ENCODE measurements around the gene MTCL1. TPM values are rescaled to one million over a fixed set of nuclear protein-coding genes. Genes with fewer than 3 reads are reported as not detected.
A peak's percentile ranks its signal among the peaks of the same experiment; 100 is the strongest.

The MTCL1 gene
- total and polyA plus RNA-seq, 9 of the 15 experiments (the other 6 are each of a cell fraction or from before 2014, with no cell fraction given), result 0.21 to 7.4 (median 3.7) TPM

DNA sequence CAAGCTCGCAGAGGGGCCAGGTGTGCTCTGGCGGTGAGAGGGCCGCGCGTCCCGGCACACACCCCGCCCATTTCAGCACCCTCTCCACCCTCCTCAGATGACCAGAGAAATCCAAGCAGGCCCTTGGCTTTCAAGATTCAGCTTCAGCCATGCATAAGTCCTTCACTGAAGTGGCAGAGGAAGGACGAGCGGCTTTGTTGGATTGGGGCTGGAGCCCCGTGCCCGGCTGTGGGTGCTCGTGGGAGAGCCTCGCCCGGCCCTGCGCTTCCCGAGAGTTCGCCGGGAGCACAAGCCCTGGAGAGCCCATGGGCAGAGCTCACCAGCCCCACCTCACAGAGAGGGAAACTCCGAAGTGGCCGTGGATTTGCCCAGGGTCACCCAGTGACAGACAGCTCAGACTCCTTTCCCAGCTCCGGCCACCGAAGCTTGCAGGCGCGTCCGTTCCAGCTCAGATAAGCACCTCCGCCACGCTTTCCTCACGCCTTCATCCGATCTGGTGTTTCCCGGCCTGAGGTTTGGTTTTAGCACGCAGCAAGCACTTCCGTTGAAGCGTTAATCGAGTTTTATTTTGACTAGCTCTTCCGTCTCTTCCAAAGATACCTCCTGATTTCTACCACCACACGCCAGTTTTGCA lies 45.6 kb upstream of the MTCL1 start (continued):
- TF ChIP-seq EGR1 (conservative IDR thresholded peaks at IDR 0.05) (no peak), CXXC5 (CRISPR knock-in tag; IDR thresholded peaks at IDR 0.05) (peak; percentile 67), COPS2 (conservative IDR thresholded peaks at IDR 0.05) (no peak), DIDO1 (tag; IDR thresholded peaks at IDR 0.05; ENCODE audit: low read depth) (no peak)

DNA sequence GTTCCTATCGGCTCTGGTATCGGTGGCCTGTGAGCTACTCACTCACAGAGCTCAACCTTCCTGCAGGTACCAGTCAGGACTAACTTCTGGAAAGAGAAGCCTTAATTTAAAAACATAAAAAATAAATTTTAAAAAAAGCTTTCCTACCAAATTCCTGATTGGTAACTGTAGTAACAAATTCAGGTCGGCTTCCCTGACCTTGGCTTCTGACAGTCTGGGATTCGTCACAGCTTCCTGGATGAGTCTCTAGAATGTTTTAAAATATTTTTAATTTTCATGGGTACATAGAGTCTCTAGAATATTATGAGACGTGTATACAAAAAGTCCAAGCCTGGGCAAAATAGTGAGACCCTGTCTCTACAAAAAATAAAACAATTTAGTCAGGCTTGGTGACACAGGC lies 45.0 kb upstream of the MTCL1 start:
- H3K9me1 ChIP-seq (ENCODE audit: control insufficient read depth, insufficient read depth, low read length), result no peaks in the 10 kb centered on the region
- H3K79me2 ChIP-seq (ENCODE audit: control insufficient read depth, insufficient read depth, low read length), result no peaks in the 10 kb centered on the region
- H3K4me3 ChIP-seq, result no peak overlapping the region
- H3K36me3 ChIP-seq (ENCODE audit: control insufficient read depth, insufficient read depth, low read length), result no peaks in the 10 kb centered on the region
- H3K27me3 ChIP-seq (ENCODE audit: control insufficient read depth in 2 of 2, insufficient read depth in 2 of 2, low read length in 2 of 2), result peaks cover 0 to 14% of the 10 kb centered on the region in 2 experiments; a peak in 3 of 5 replicates
- in situ Hi-C loops (cut with MboI), result loop anchor here (25.0 kb wide), 1 partner anchor 852 kb away; no protein-coding TSS in a partner anchor
- no peak for TF ChIP-seq RBM22 (IDR thresholded peaks at IDR 0.05; ENCODE audit: low read depth, low read length, poor library complexity, severe bottlenecking)
- TF ChIP-seq, protein P1, sequence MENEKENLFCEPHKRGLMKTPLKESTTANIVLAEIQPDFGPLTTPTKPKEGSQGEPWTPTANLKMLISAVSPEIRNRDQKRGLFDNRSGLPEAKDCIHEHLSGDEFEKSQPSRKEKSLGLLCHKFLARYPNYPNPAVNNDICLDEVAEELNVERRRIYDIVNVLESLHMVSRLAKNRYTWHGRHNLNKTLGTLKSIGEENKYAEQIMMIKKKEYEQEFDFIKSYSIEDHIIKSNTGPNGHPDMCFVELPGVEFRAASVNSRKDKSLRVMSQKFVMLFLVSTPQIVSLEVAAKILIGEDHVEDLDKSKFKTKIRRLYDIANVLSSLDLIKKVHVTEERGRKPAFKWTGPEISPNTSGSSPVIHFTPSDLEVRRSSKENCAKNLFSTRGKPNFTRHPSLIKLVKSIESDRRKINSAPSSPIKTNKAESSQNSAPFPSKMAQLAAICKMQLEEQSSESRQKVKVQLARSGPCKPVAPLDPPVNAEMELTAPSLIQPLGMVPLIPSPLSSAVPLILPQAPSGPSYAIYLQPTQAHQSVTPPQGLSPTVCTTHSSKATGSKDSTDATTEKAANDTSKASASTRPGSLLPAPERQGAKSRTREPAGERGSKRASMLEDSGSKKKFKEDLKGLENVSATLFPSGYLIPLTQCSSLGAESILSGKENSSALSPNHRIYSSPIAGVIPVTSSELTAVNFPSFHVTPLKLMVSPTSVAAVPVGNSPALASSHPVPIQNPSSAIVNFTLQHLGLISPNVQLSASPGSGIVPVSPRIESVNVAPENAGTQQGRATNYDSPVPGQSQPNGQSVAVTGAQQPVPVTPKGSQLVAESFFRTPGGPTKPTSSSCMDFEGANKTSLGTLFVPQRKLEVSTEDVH (IDR thresholded peaks at IDR 0.05; ENCODE audit: low read depth, partially characterized antibody), result no peak
- TF ChIP-seq ELF4 (CRISPR knock-in tag; IDR thresholded peaks at IDR 0.05), result no peak
- no peak for TF ChIP-seq KLF1 (tag; IDR thresholded peaks at IDR 0.05)
- no peak for TF ChIP-seq ZNF445 (CRISPR knock-in tag; IDR thresholded peaks at IDR 0.05; ENCODE audit: low read depth)
- no peak for TF ChIP-seq ZNF561 (CRISPR knock-in tag; conservative IDR thresholded peaks at IDR 0.05)
- TF ChIP-seq MTA2 (IDR thresholded peaks at IDR 0.05; ENCODE audit: low read depth), result no peak
- TF ChIP-seq ZNF146 (CRISPR knock-in tag; IDR thresholded peaks at IDR 0.05; ENCODE audit: unreplicated experiment), result no peak
- no peak for TF ChIP-seq FOXA1 (IDR thresholded peaks at IDR 0.05; ENCODE audit: borderline replicate concordance)
- TF ChIP-seq TCF7 (IDR thresholded peaks at IDR 0.05; ENCODE audit: borderline replicate concordance), result no peak
- no peak for TF ChIP-seq LEF1 (IDR thresholded peaks at IDR 0.05)
- TF ChIP-seq, protein P2, sequence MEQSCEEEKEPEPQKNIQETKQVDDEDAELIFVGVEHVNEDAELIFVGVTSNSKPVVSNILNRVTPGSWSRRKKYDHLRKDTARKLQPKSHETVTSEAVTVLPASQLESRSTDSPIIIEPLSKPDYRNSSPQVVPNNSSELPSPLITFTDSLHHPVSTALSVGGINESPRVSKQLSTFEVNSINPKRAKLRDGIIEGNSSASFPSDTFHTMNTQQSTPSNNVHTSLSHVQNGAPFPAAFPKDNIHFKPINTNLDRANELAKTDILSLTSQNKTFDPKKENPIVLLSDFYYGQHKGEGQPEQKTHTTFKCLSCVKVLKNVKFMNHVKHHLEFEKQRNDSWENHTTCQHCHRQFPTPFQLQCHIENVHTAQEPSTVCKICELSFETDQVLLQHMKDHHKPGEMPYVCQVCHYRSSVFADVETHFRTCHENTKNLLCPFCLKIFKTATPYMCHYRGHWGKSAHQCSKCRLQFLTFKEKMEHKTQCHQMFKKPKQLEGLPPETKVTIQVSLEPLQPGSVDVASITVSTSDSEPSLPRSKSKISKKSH (CRISPR knock-in tag; IDR thresholded peaks at IDR 0.05), result no peak
- DNase-seq (ENCODE audit: extremely low read depth in 1 of 4, low spot score in 3 of 4), result no peak
- H3K4me2 ChIP-seq (ENCODE audit: insufficient read depth, low read length), result no peak overlapping the region
- peak overlapping the region; percentile 74; the same call in 1 of the 2 replicates for H2AFZ ChIP-seq (ENCODE audit: low read depth, low read length)
- ChIA-PET CTCF (ENCODE audit: low intra/inter-chr PET ratio) (no interaction called here), POLR2A (interaction anchor here (0.6 to 1.4 kb wide), 6 partner anchors 12 to 449 kb away, joined by 3 to 5 read pairs (median 3); no protein-coding TSS in a partner anchor)
- WGBS (ENCODE audit: insufficient coverage, low coverage, missing lambda C conversion rate), result 51% methylated on average over 5 of the region's 5 CpGs
- H3K9ac ChIP-seq (ENCODE audit: insufficient read depth in 1 of 2, low read depth in 2 of 2, low read length in 2 of 2), result no peak overlapping the region
- no TSS peak for BruUV-seq (replicated peaks)
- no peaks in the 10 kb centered on the region for H4K20me1 ChIP-seq (replicated peaks; ENCODE audit: control insufficient read depth, insufficient read depth, low read length)
- no peak overlapping the region for H3K27ac ChIP-seq (ENCODE audit: extremely low read depth, low read depth, low read length)
- intact Hi-C loops (cut with micrococcal nuclease), result no loop called here
- no peaks in the 10 kb centered on the region for H3K9me3 ChIP-seq (replicated peaks; ENCODE audit: control insufficient read depth, insufficient read depth, low read depth, low read length)
- ATAC-seq, result no peak
- peaks cover 15 to 19% of the 10 kb centered on the region in 2 experiments; a peak in 3 of 5 replicates for H3K4me1 ChIP-seq (replicated peaks in 1 of 2; ENCODE audit: control insufficient read depth in 2 of 2, insufficient read depth in 2 of 2, low read length in 2 of 2)
- FAIRE-seq, result no peak

Measured in K562 (cell line).